HG02588 (cell line): ENCODE results near the gene PCDHB8.
"Not testable (repeated sequence)": the region's sequence is repeated elsewhere in the genome, so short reads cannot be mapped to it uniquely, and the experiment has no call there.

Source experiments
- ATAC-seq: cut with Tn5 transposase; IDR thresholded peaks from one replicate; pipeline ENCODE4 v1.9.1; 2021; ENCODE audit warnings: mild to moderate bottlenecking, moderate library complexity; ENCODE audit not compliant: unreplicated experiment

PCDHB8 gene

GRCh38 chr5:141184117-141184855, 6.7 kb downstream of the PCDHB8 start:
- ATAC-seq, result not testable (repeated sequence)

DNA sequence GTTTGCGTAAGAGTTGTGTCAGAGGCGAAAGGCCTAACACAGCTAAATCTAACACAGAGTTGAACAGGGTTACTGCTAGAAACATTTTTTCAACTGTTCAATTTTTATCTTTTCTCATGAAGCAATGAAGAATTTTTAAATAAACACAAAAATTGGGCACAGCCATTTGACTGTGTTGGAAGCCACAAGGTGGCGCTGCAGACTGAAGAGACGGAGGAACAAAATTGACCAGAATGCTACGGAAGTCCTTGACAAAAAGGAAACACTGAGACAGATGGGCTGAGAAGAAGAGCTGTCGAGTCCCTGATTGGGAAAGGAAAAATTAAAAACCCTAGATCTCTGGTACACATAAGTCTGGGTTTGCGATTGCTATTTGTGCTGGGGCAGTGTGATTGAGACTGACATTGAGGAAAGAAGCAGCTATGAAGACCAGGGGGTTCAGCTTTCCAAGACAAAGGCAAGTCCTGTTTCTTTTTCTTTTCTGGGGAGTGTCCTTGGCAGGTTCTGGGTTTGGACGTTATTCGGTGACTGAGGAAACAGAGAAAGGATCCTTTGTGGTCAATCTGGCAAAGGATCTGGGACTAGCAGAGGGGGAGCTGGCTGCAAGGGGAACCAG, 9.4 kb downstream of the PCDHB8 start, which contains the start of gene PCDHB9:
Gene PCDHB9, plus strand, starts transcription at position 265 of the 616 bp plus-strand sequence. Its CDS starts 158 bp downstream, at position 423.
- ATAC-seq, result no peak

DNA sequence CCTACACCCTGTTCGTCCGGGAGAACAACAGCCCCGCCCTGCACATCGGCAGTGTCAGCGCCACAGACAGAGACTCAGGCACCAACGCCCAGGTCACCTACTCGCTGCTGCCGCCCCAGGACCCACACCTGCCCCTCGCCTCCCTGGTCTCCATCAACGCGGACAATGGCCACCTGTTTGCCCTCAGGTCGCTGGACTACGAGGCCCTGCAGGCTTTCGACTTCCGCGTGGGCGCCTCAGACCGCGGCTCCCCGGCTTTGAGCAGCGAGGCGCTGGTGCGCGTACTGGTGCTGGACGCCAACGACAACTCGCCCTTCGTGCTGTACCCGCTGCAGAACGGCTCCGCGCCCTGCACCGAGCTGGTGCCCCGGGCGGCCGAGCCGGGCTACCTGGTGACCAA, 11.1 kb downstream of the PCDHB8 start:
- ATAC-seq, result not testable (repeated sequence)

DNA sequence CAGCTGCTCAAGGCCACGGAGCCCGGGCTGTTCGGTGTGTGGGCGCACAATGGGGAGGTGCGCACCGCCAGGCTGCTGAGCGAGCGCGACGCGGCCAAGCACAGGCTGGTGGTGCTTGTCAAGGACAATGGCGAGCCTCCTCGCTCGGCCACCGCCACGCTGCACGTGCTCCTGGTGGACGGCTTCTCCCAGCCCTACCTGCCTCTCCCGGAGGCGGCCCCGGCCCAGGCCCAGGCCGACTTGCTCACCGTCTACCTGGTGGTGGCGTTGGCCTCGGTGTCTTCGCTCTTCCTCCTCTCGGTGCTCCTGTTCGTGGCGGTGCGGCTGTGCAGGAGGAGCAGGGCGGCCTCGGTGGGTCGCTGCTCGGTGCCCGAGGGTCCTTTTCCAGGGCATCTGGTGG, 11.5 kb downstream of the PCDHB8 start:
- ATAC-seq, result not testable (repeated sequence)

- ATAC-seq, result no peak
These were observed 14.6 kb downstream of the PCDHB8 start, which contains the start of gene PCDHB10 for GRCh38 chr5:141192110-141192725. Gene PCDHB10 (plus strand): TSS chr5:141192353. CDS start chr5:141192553, 200 bp downstream.

GRCh38 chr5:141194332-141194731, 16.7 kb downstream of the PCDHB8 start:
- not testable (repeated sequence) for ATAC-seq

GRCh38 chr5:141196363-141196762, 18.8 kb downstream of the PCDHB8 start:
- no peak for ATAC-seq

DNA sequence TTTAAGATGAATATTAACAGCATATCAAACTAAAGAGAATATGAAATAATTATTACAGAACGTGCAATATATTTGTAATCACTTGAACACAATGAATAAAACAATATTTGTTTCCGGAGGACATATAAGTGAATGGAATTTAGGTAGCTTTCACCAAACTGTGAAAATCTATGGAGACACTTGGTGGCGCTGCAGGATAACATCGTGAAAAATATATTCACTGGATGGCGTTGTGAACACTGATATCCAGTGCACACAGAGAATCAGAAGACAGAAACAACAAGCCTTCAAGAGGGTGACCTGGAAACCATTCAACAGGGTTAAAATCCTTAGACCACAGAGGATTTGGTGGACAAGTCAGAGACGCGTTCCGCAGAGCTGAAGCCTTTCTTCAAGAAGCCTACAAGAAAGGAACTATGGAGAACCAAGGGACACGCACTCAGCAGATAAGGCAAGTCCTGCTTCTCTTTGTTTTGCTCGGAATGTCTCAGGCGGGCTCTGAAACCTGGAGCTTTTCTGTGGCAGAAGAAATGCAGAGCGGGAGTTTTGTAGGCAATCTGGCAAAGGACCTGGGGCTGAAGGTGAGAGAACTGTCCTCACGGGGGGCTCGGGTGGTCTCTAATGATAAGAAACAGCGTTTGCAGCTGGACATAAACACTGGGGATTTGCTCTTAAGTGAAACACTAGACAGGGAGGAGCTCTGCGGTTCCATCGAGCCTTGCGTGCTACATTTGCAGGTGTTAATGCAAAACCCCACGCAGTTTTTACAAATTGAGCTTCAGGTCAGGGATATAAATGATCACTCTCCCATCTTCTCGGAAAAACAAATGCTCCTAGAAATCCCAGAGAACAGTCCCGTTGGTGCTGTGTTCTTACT, 22.0 kb downstream of the PCDHB8 start, which contains the start of gene PCDHB11:
Gene PCDHB11, plus strand, starts transcription at position 269 of the 877 bp plus-strand sequence. Its CDS starts 148 bp downstream, at position 417.
- no peak for ATAC-seq

- ATAC-seq, result not testable (repeated sequence)
These were observed 23.5 kb downstream of the PCDHB8 start for GRCh38 chr5:141201126-141201525.

DNA sequence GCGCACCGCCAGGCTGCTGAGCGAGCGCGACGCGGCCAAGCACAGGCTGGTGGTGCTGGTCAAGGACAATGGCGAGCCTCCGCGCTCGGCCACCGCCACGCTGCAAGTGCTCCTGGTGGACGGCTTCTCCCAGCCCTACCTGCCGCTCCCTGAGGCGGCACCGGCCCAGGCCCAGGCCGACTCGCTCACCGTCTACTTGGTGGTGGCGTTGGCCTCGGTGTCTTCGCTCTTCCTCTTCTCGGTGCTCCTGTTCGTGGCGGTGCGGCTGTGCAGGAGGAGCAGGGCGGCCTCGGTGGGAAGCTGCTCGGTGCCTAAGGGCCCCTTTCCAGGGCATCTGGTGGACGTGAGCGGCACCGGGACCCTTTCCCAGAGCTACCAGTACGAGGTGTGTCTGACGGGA, 24.1 kb downstream of the PCDHB8 start:
- not testable (repeated sequence) for ATAC-seq

GRCh38 chr5:141208478-141208877, 30.9 kb downstream of the PCDHB8 start, which contains the start of gene PCDHB12:
Gene PCDHB12 (plus strand): TSS chr5:141208719. CDS start chr5:141208908, 189 bp downstream.
- no peak for ATAC-seq

DNA sequence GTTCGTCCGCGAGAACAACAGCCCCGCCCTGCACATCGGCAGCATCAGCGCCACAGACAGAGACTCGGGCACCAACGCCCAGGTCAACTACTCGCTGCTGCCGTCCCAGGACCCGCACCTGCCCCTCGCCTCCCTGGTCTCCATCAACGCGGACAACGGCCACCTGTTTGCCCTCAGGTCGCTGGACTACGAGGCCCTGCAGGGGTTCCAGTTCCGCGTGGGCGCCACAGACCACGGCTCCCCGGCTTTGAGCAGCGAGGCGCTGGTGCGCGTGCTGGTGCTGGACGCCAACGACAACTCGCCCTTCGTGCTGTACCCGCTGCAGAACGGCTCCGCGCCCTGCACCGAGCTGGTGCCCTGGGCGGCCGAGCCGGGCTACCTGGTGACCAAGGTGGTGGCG, 32.7 kb downstream of the PCDHB8 start:
- ATAC-seq, result not testable (repeated sequence)

DNA sequence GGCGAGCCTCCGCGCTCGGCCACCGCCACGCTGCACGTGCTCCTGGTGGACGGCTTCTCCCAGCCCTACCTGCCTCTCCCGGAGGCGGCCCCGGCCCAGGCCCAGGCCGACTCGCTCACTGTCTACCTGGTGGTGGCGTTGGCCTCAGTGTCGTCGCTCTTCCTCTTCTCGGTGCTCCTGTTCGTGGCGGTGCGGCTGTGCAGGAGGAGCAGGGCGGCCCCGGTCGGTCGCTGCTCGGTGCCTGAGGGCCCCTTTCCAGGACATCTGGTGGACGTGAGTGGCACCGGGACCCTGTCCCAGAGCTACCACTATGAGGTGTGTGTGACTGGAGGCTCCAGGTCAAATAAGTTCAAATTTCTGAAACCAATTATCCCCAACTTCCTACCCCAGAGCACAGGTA, 33.3 kb downstream of the PCDHB8 start:
- not testable (repeated sequence) for ATAC-seq

DNA sequence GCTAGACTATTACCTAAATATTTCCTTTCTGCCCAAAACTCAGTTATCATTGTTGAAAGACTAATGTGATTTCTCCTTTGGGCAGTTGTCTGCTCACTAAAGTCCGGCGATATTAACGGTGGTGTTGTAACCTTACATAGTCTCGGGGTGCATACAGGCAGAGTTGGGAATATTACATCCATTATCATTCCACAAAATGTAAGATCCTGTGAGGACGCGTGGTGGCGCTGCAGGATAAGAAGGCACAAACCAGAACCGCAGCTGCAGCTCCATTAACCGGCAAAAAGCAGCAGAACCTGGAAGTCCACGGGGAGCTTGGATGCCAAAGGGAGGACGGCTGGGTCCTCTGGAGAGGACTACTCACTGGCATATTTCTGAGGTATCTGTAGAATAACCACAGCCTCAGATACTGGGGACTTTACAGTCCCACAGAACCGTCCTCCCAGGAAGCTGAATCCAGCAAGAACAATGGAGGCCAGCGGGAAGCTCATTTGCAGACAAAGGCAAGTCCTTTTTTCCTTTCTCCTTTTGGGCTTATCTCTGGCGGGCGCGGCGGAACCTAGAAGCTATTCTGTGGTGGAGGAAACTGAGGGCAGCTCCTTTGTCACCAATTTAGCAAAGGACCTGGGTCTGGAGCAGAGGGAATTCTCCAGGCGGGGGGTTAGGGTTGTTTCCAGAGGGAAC, 36.2 kb downstream of the PCDHB8 start, which contains the start of gene PCDHB13:
Gene PCDHB13, plus strand, starts transcription at position 264 of the 684 bp plus-strand sequence. Its CDS starts 205 bp downstream, at position 469.
- not testable (repeated sequence) for ATAC-seq

DNA sequence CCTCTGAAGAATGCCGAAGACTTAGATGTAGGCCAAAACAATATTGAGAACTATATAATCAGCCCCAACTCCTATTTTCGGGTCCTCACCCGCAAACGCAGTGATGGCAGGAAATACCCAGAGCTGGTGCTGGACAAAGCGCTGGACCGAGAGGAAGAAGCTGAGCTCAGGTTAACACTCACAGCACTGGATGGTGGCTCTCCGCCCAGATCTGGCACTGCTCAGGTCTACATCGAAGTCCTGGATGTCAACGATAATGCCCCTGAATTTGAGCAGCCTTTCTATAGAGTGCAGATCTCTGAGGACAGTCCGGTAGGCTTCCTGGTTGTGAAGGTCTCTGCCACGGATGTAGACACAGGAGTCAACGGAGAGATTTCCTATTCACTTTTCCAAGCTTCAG, 37.0 kb downstream of the PCDHB8 start:
- ATAC-seq, result not testable (repeated sequence)

DNA sequence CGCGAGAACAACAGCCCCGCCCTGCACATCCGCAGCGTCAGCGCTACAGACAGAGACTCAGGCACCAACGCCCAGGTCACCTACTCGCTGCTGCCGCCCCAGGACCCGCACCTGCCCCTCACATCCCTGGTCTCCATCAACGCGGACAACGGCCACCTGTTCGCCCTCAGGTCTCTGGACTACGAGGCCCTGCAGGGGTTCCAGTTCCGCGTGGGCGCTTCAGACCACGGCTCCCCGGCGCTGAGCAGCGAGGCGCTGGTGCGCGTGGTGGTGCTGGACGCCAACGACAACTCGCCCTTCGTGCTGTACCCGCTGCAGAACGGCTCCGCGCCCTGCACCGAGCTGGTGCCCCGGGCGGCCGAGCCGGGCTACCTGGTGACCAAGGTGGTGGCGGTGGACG, 37.9 kb downstream of the PCDHB8 start:
- not testable (repeated sequence) for ATAC-seq

GRCh38 chr5:141216035-141216434, 38.4 kb downstream of the PCDHB8 start:
- not testable (repeated sequence) for ATAC-seq

GRCh38 chr5:141223112-141223783, 45.7 kb downstream of the PCDHB8 start, which contains the start of gene PCDHB14:
Gene PCDHB14 (plus strand): TSS chr5:141223343. CDS start chr5:141223506, 163 bp downstream.
- no peak for ATAC-seq

- not testable (repeated sequence) for ATAC-seq
These were observed 47.3 kb downstream of the PCDHB8 start for GRCh38 chr5:141224844-141225243.
